ENCODE data around the gene ATP8A1.
"Not testable (repeated sequence)": the region's sequence is repeated elsewhere in the genome, so short reads cannot be mapped to it uniquely, and the experiment has no call there.

Gene ATP8A1

DNA sequence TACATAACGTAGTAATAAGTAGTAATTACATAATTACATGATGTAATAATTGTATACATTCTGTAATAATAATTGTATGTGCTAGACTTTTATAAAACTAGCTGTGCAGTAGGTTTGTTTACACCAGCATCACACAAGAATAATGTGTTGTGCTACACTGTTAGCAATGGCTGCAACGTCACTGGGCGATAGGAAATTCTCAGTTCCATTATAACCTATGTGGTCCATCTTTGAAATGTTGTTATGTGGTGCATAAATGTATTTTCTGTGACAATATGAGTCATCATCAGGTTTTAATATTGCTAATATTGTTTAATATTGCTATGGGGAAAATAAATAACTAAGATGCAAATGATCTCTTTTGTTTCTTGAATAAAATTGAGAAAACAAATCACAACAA lies 46.0 kb upstream of the ATP8A1 start:
- no peak overlapping the region for H2AFZ ChIP-seq (ENCODE audit: low read depth, low read length)
- no peaks in the 10 kb centered on the region for H3K36me3 ChIP-seq (ENCODE audit: insufficient read depth, low read length)
- TF ChIP-seq, protein P1, sequence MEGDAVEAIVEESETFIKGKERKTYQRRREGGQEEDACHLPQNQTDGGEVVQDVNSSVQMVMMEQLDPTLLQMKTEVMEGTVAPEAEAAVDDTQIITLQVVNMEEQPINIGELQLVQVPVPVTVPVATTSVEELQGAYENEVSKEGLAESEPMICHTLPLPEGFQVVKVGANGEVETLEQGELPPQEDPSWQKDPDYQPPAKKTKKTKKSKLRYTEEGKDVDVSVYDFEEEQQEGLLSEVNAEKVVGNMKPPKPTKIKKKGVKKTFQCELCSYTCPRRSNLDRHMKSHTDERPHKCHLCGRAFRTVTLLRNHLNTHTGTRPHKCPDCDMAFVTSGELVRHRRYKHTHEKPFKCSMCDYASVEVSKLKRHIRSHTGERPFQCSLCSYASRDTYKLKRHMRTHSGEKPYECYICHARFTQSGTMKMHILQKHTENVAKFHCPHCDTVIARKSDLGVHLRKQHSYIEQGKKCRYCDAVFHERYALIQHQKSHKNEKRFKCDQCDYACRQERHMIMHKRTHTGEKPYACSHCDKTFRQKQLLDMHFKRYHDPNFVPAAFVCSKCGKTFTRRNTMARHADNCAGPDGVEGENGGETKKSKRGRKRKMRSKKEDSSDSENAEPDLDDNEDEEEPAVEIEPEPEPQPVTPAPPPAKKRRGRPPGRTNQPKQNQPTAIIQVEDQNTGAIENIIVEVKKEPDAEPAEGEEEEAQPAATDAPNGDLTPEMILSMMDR (IDR thresholded peaks at IDR 0.05; ENCODE audit: borderline replicate concordance, extremely low read depth, low read length, poor library complexity, severe bottlenecking) = no peak
- no peak for TF ChIP-seq EZH2 (IDR thresholded peaks at IDR 0.05; ENCODE audit: borderline replicate concordance, low read depth, low read length, severe bottlenecking)
- H3K9ac ChIP-seq (ENCODE audit: low read depth, low read length) = no peak overlapping the region
- H3K79me2 ChIP-seq (ENCODE audit: insufficient read depth, low read length) = no peaks in the 10 kb centered on the region
- H3K27me3 ChIP-seq (ENCODE audit: insufficient read depth, low read length, poor library complexity) = no peaks in the 10 kb centered on the region
- H3K4me3 ChIP-seq (ENCODE audit: low read depth in 1 of 2, low read length in 2 of 2) = no peak overlapping the region
- DNase-seq (no peak), ATAC-seq (ENCODE audit: insufficient read depth, low read depth) (no peak)
- no peaks in the 10 kb centered on the region for H4K20me1 ChIP-seq (ENCODE audit: insufficient read depth, low read length)
- H3K4me2 ChIP-seq (ENCODE audit: insufficient read depth, low read length) = no peak overlapping the region
- no peaks in the 10 kb centered on the region for H3K4me1 ChIP-seq (ENCODE audit: insufficient read depth, low read length)
- no peaks in the 10 kb centered on the region for H3K9me3 ChIP-seq (ENCODE audit: insufficient read depth, low read length, severe bottlenecking)
- no peak overlapping the region for H3K27ac ChIP-seq (ENCODE audit: low read length)

DNA sequence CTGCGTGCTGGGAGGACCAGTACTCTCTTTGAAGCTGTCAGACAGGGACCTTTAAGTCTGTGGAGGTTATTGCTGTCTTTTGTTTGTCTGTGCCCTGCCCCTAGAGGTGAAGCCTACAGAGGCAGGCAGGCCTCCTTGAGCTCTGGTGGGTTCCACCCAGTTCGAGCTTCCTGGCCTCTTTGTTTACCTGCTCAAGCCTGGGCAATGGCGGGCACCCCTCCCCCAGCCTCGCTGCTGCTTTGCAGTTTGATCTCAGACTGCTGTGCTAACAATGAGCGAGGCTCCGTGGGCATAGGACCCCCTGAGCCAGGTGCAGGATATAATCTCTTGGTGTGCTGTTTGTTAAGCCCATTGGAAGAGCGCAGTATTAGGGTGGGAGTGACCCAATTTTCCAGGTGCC lies 44.9 kb upstream of the ATP8A1 start:
- H3K36me3 ChIP-seq (ENCODE audit: insufficient read depth, low read length); H3K4me3 ChIP-seq (ENCODE audit: low read depth in 1 of 2, low read length in 2 of 2); H3K79me2 ChIP-seq (ENCODE audit: insufficient read depth, low read length); DNase-seq; H3K4me2 ChIP-seq (ENCODE audit: insufficient read depth, low read length); H3K9me3 ChIP-seq (ENCODE audit: insufficient read depth, low read length, severe bottlenecking); H3K4me1 ChIP-seq (ENCODE audit: insufficient read depth, low read length); ATAC-seq (ENCODE audit: insufficient read depth, low read depth); H3K27me3 ChIP-seq (ENCODE audit: insufficient read depth, low read length, poor library complexity); H4K20me1 ChIP-seq (ENCODE audit: insufficient read depth, low read length); H3K9ac ChIP-seq (ENCODE audit: low read depth, low read length); H2AFZ ChIP-seq (ENCODE audit: low read depth, low read length); H3K27ac ChIP-seq (ENCODE audit: low read length): not testable (repeated sequence)

DNA sequence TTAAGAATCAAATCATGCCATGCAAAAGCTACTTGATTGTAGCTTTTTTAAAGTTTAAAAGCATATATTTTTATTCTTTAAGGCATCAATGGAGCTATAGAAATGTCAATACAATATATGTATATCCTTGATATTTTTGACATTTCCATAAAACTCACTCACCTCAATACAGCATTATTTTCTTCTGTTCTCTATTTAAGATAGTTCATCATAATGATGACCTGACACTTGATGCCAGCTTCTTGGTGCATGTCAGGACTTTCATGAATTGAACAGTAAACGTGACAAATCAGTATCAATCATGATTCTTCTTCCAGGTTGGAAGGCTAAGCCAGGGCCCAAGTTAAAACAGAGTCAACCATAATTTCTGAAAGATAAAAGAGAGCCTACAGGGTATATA lies 33.6 kb upstream of the ATP8A1 start:
- Histone ChIP-seq H3K79me2 (ENCODE audit: insufficient read depth, low read length) (no peaks in the 10 kb centered on the region), H3K9me3 (ENCODE audit: insufficient read depth, low read length, severe bottlenecking) (no peaks in the 10 kb centered on the region), H3K4me1 (ENCODE audit: insufficient read depth, low read length) (no peaks in the 10 kb centered on the region), H3K36me3 (ENCODE audit: insufficient read depth, low read length) (no peaks in the 10 kb centered on the region), H4K20me1 (ENCODE audit: insufficient read depth, low read length) (no peaks in the 10 kb centered on the region), H3K9ac (ENCODE audit: low read depth, low read length) (no peak overlapping the region), H2AFZ (ENCODE audit: low read depth, low read length) (no peak overlapping the region), H3K4me2 (ENCODE audit: insufficient read depth, low read length) (no peak overlapping the region), H3K4me3 (ENCODE audit: low read depth in 1 of 2, low read length in 2 of 2) (no peak overlapping the region), H3K27me3 (ENCODE audit: insufficient read depth, low read length, poor library complexity) (no peaks in the 10 kb centered on the region), H3K27ac (ENCODE audit: low read length) (no peak overlapping the region)
- no peak for ATAC-seq (ENCODE audit: insufficient read depth, low read depth)
- no peak for DNase-seq
- TF ChIP-seq, protein P1 (IDR thresholded peaks at IDR 0.05; ENCODE audit: borderline replicate concordance, extremely low read depth, low read length, poor library complexity, severe bottlenecking) = no peak
- no peak for TF ChIP-seq EZH2 (IDR thresholded peaks at IDR 0.05; ENCODE audit: borderline replicate concordance, low read depth, low read length, severe bottlenecking)

DNA sequence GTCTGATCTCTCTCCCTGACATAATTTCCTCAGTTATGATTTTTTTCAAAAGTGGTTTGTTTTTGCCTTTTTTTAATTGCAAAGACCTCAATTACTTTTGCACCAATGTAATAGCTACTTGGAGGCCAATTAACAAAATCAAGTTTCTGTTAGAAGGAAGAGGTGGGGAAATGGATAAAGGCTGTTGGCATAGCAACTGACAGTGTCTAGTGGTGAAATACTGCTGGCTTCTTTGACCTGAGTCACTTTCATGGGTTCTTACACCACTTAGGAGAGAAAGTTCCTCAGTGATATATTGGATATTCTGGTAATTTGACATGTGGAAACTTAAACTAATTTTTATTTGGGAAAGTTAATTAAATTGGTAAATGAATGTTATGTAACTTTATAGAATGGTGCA lies 26.5 kb upstream of the ATP8A1 start:
- H2AFZ ChIP-seq (ENCODE audit: low read depth, low read length) = no peak overlapping the region
- no peak for ATAC-seq (ENCODE audit: insufficient read depth, low read depth)
- TF ChIP-seq EZH2 (IDR thresholded peaks at IDR 0.05; ENCODE audit: borderline replicate concordance, low read depth, low read length, severe bottlenecking) = no peak
- TF ChIP-seq, protein P1 (IDR thresholded peaks at IDR 0.05; ENCODE audit: borderline replicate concordance, extremely low read depth, low read length, poor library complexity, severe bottlenecking) = no peak

More for the DNA sequence above, 26.5 kb upstream of the ATP8A1 start:
- Histone ChIP-seq H3K27ac (ENCODE audit: low read length) (no peak overlapping the region), H4K20me1 (ENCODE audit: insufficient read depth, low read length) (no peaks in the 10 kb centered on the region), H3K36me3 (ENCODE audit: insufficient read depth, low read length) (no peaks in the 10 kb centered on the region), H3K79me2 (ENCODE audit: insufficient read depth, low read length) (no peaks in the 10 kb centered on the region), H3K4me3 (ENCODE audit: low read depth in 1 of 2, low read length in 2 of 2) (no peak overlapping the region), H3K4me1 (ENCODE audit: insufficient read depth, low read length) (no peaks in the 10 kb centered on the region), H3K9ac (ENCODE audit: low read depth, low read length) (no peak overlapping the region), H3K27me3 (ENCODE audit: insufficient read depth, low read length, poor library complexity) (no peaks in the 10 kb centered on the region), H3K4me2 (ENCODE audit: insufficient read depth, low read length) (no peak overlapping the region), H3K9me3 (ENCODE audit: insufficient read depth, low read length, severe bottlenecking) (no peaks in the 10 kb centered on the region)
- no peak for DNase-seq
